ENCODE data around the gene STAM.

Gene STAM

DNA sequence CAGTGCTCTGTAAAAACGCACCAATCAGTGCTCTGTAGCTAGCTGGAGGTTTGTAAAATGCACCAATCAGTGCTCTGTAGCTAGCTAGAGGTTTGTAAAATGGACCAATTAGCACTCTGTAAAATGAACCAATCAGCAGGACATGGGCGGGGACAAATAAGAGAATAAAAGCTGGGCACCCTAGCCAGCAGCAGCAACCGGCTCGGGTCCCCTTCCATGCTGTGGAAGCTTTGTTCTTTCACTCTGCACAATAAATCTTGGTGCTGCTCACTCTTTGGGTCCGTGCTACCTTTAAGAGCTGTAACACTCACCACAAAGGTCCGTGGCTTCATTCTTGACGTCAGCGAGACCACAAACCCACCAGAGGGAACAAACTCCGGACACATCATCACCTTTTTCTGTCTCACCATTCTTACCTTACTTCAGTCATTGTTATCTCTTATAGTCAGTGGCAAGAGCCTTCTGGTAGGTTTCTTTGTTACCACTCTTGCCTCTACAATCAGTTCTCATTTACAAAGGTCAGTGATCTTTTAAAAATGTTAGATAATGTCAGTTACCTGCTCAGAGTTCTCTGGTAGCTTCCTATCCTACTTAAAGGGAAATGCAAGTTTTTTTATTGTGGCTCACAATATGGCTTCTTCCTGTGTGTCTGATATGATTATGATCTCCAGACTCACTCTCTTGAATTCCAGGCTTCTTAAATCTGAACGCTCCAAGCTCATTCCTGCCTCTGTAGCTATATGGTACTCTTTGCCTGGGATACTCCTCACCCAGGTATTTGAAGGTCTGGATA, 4.5 kb downstream of the STAM start:
- peaks cover 44% of the 10 kb centered on the region for H3K4me1 ChIP-seq (ENCODE audit: control insufficient read depth, insufficient read depth, low read length)
- no peak overlapping the region for H3K9ac ChIP-seq (ENCODE audit: low read length)
- H3K36me3 ChIP-seq (ENCODE audit: control insufficient read depth, insufficient read depth, low read length, severe bottlenecking): no peaks in the 10 kb centered on the region
- H3K9me3 ChIP-seq (ENCODE audit: control insufficient read depth, low read length): no peaks in the 10 kb centered on the region
- no peaks in the 10 kb centered on the region for H3K27me3 ChIP-seq (replicated peaks; ENCODE audit: control insufficient read depth, insufficient read depth, low read length)
- H3K4me3 ChIP-seq (ENCODE audit: low read length): no peak overlapping the region
- DNase-seq (ENCODE audit: low read depth): no peak

DNA sequence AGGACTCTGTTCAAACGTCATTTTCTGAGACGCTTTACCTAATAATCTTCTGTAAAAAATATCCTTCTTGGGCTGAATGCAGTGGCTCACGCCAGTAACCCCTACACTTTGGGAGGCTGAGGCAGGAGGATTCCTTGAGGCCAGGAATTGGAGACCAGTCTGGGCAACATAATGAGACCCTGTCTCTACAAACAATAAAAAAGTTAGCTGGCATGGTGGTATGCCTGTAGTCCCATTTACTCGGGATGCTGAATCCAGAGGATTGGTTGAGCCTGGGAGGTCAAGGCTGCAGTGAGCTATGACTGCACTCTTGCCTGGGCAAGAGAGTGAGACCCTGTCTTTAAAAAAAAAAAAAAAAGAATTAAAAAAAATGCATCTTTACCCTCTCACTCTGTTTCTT, 5.1 kb downstream of the STAM start:
- peaks cover 44% of the 10 kb centered on the region for H3K4me1 ChIP-seq (ENCODE audit: control insufficient read depth, insufficient read depth, low read length)
- no peak for DNase-seq (ENCODE audit: low read depth)
- no peaks in the 10 kb centered on the region for H3K9me3 ChIP-seq (ENCODE audit: control insufficient read depth, low read length)
- no peaks in the 10 kb centered on the region for H3K36me3 ChIP-seq (ENCODE audit: control insufficient read depth, insufficient read depth, low read length, severe bottlenecking)
- no peaks in the 10 kb centered on the region for H3K27me3 ChIP-seq (replicated peaks; ENCODE audit: control insufficient read depth, insufficient read depth, low read length)
- no peak overlapping the region for H3K9ac ChIP-seq (ENCODE audit: low read length)
- no peak overlapping the region for H3K4me3 ChIP-seq (ENCODE audit: low read length)

DNA sequence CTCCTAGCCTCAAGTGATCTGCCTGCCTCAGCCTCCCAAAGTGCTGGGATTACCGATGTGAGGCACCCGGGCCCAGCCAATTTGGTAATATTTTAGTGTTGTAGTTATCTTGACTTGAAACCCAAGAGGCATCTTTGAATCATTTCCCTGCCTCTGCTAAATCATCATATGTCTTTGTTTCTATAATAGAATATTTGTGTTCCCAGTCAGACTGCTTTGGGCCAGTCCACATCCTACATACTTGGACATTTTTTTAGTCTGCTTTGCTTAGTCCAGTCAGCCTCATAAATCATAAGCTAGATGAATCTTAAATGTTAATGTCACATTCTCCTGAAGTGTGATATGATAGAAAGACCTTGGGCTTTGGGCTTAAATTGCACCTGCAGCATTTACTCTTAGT, 5.9 kb downstream of the STAM start:
- Histone ChIP-seq H3K4me1 (ENCODE audit: control insufficient read depth, insufficient read depth, low read length) (peaks cover 43% of the 10 kb centered on the region), H3K9ac (ENCODE audit: low read length) (no peak overlapping the region), H3K4me3 (ENCODE audit: low read length) (no peak overlapping the region), H3K9me3 (ENCODE audit: control insufficient read depth, low read length) (no peaks in the 10 kb centered on the region), H3K36me3 (ENCODE audit: control insufficient read depth, insufficient read depth, low read length, severe bottlenecking) (no peaks in the 10 kb centered on the region), H3K27me3 (replicated peaks; ENCODE audit: control insufficient read depth, insufficient read depth, low read length) (no peaks in the 10 kb centered on the region)
- peak; percentile 43 for DNase-seq (ENCODE audit: low read depth)

DNA sequence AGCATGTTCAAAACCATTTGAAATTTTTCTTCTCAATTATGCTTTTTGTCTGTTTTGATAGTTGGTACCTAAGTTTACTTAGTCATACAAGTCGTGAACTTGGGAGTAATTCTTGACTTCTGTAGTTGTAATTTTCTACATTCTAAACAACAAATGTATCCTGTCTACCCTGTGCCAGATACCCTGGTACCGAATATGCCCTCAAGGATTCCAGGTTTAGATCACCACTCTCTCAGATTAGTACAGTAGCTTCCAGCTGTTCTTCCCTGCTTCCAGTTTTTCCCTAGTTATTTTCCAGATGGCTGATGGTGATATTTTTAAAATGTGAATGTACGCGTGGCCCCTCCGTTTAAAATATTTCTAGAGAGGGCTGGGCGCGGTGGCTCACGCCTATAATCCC, 6.5 kb downstream of the STAM start:
- H3K9me3 ChIP-seq (ENCODE audit: control insufficient read depth, low read length): no peaks in the 10 kb centered on the region
- no peak overlapping the region for H3K4me3 ChIP-seq (ENCODE audit: low read length)
- no peaks in the 10 kb centered on the region for H3K27me3 ChIP-seq (replicated peaks; ENCODE audit: control insufficient read depth, insufficient read depth, low read length)
- H3K9ac ChIP-seq (ENCODE audit: low read length): no peak overlapping the region
- peaks cover 41% of the 10 kb centered on the region for H3K4me1 ChIP-seq (ENCODE audit: control insufficient read depth, insufficient read depth, low read length)
- no peaks in the 10 kb centered on the region for H3K36me3 ChIP-seq (ENCODE audit: control insufficient read depth, insufficient read depth, low read length, severe bottlenecking)
- DNase-seq (ENCODE audit: low read depth): no peak

DNA sequence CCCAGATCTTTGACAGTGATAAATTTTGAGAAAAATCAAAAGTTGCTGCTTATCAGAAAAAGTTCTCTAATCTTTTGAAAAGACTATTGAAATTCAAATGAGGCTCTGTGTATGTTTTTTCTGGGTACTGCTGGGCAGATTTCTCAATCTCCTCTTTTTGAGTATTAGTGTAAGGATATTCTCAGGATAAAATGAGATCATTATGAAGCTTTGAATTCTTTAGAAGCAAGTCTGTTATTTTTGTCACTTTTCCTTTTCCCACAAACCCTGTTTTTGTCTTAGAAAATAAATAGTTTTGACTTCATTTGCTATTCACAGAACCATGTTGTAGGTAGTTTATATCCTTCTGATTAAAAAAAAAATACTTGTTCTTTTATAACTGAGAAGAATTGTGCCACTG, 7.9 kb downstream of the STAM start:
- Histone ChIP-seq H3K27me3 (replicated peaks; ENCODE audit: control insufficient read depth, insufficient read depth, low read length) (no peaks in the 10 kb centered on the region), H3K9ac (ENCODE audit: low read length) (peak overlapping the region; percentile 3), H3K4me3 (ENCODE audit: low read length) (no peak overlapping the region), H3K36me3 (ENCODE audit: control insufficient read depth, insufficient read depth, low read length, severe bottlenecking) (no peaks in the 10 kb centered on the region), H3K4me1 (ENCODE audit: control insufficient read depth, insufficient read depth, low read length) (peaks cover 37% of the 10 kb centered on the region), H3K9me3 (ENCODE audit: control insufficient read depth, low read length) (no peaks in the 10 kb centered on the region)
- DNase-seq (ENCODE audit: low read depth): peak; percentile 59

DNA sequence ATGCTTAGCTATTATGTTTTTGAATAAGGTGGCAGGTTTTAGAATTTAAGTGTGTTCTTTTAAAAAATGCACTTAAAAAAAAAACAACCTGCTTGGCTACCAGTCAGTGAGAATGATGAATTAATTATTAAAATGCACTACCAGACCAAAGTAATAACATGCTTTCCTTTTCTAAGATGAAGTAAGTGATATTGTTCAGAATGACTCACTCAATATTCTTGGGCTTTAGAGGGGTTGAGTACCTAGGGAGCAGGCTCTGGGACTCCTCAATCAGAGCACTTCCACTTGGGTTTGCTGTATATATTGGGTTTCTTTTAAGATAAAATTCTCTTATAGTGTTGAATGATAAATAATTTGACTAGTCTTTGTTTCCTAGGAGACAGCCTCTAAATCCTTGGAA, 8.6 kb downstream of the STAM start:
- Histone ChIP-seq H3K36me3 (ENCODE audit: control insufficient read depth, insufficient read depth, low read length, severe bottlenecking) (no peaks in the 10 kb centered on the region), H3K27me3 (replicated peaks; ENCODE audit: control insufficient read depth, insufficient read depth, low read length) (no peaks in the 10 kb centered on the region), H3K4me1 (ENCODE audit: control insufficient read depth, insufficient read depth, low read length) (peaks cover 33% of the 10 kb centered on the region), H3K4me3 (ENCODE audit: low read length) (no peak overlapping the region), H3K9ac (ENCODE audit: low read length) (no peak overlapping the region), H3K9me3 (ENCODE audit: control insufficient read depth, low read length) (no peaks in the 10 kb centered on the region)
- peak; percentile 25 for DNase-seq (ENCODE audit: low read depth)

DNA sequence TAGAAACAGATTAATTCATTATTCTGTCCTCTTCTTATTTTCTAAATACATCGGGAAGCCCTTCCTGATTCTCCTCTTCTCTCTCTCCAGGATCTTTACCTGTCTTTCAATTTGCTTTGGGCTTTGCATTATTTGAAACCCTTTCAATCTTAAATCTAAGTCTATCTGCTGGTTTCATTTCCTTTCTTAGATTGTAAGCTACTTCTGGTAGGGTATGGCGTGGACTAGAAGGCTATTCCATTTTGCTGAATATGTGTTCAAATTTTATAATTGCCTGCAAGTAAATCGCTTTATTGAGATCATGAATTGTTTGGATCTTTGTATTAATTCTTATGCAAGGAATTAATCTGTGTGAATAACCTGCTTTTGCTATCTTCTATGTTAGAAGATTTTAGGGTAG, 11.1 kb downstream of the STAM start:
- Histone ChIP-seq H3K27me3 (replicated peaks; ENCODE audit: control insufficient read depth, insufficient read depth, low read length) (no peaks in the 10 kb centered on the region), H3K9me3 (ENCODE audit: control insufficient read depth, low read length) (no peaks in the 10 kb centered on the region), H3K4me1 (ENCODE audit: control insufficient read depth, insufficient read depth, low read length) (peaks cover 33% of the 10 kb centered on the region)

DNA sequence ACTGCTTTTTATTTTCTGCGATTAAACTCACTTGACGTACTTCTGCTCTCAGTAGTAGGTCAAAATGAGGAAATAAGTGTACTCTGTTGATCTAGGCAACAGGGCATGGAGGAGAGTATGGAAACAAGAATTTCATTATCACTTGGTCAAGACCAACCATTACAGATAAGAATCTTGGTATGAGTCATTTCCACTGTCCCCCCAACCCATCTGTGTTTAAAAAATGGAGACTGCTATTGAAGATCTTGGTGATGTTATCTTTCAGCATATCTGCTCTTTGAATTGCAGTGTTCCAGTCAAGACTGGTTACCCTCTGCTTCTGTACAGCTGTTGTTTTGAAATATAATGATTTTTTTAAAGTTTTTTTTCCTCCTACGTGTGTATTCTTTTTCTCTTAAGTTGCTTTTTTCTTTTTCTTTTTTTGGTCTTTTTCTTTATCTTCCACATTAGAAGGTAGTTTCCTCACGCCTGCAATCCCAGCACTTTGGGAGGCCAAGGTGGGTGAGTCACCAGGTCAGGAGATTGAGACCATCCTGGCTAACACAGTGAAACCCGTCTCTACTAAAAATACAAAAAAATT, 11.7 kb downstream of the STAM start:
- H3K9me3 ChIP-seq (ENCODE audit: control insufficient read depth, low read length): no peaks in the 10 kb centered on the region
- DNase-seq (ENCODE audit: low read depth): no peak
- no peak overlapping the region for H3K4me3 ChIP-seq (ENCODE audit: low read length)

More for the DNA sequence above, 11.1 kb downstream of the STAM start:
- no peak for DNase-seq (ENCODE audit: low read depth)
- Histone ChIP-seq H3K36me3 (ENCODE audit: control insufficient read depth, insufficient read depth, low read length, severe bottlenecking) (no peaks in the 10 kb centered on the region), H3K4me3 (ENCODE audit: low read length) (no peak overlapping the region), H3K9ac (ENCODE audit: low read length) (no peak overlapping the region)

DNA sequence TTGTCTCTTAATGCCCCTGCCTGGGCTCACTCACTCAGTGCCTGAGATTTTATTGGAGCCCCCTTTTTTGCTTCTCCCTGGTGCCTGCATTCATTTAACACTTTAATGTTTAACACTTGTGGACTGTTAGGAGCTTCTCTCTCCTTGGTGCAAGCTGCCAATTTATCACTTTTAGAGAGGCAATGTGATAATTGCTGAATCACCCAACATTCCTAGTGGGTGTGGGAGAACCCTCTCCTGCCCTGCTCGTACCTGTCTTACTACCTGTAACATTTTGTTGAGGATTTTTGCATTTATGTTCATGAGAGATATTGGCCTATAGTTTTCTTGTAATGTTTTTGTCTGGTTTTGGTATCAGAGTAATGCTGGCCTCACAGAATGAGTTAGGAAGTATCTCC, 13.2 kb downstream of the STAM start:
- H3K27me3 ChIP-seq (replicated peaks; ENCODE audit: control insufficient read depth, insufficient read depth, low read length): no peaks in the 10 kb centered on the region
- no peak overlapping the region for H3K9ac ChIP-seq (ENCODE audit: low read length)
- H3K4me3 ChIP-seq (ENCODE audit: low read length): no peak overlapping the region
- no peaks in the 10 kb centered on the region for H3K9me3 ChIP-seq (ENCODE audit: control insufficient read depth, low read length)
- H3K4me1 ChIP-seq (ENCODE audit: control insufficient read depth, insufficient read depth, low read length): peaks cover 33% of the 10 kb centered on the region
- peaks cover 6% of the 10 kb centered on the region for H3K36me3 ChIP-seq (ENCODE audit: control insufficient read depth, insufficient read depth, low read length, severe bottlenecking)
- no peak for DNase-seq (ENCODE audit: low read depth)

More for the DNA sequence above, 11.7 kb downstream of the STAM start:
- no peak overlapping the region for H3K9ac ChIP-seq (ENCODE audit: low read length)
- H3K36me3 ChIP-seq (ENCODE audit: control insufficient read depth, insufficient read depth, low read length, severe bottlenecking): peaks cover under 1% of the 10 kb centered on the region
- peaks cover 30% of the 10 kb centered on the region for H3K4me1 ChIP-seq (ENCODE audit: control insufficient read depth, insufficient read depth, low read length)
- no peaks in the 10 kb centered on the region for H3K27me3 ChIP-seq (replicated peaks; ENCODE audit: control insufficient read depth, insufficient read depth, low read length)

DNA sequence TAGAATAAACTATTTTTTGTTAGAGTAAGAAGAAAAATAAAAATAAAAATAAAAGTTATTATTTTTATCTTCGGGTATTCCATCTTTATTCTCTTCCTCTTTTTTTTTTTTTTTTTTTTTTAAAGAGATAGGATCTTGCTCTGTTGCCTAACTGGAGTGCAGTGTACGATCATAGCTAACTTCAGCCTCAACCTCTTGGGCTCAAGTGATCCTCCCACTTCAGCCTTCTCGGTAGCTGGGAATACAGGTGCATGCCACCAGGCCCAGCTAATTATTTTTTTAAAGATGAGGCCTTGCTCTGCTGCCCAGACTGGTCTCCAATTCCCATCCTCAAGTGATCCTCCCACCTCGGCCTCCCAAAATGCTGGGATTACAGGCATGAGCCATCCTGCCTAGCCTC, 15.4 kb downstream of the STAM start:
- Histone ChIP-seq H3K9ac (ENCODE audit: low read length) (no peak overlapping the region), H3K36me3 (ENCODE audit: control insufficient read depth, insufficient read depth, low read length, severe bottlenecking) (peaks cover 9% of the 10 kb centered on the region), H3K4me1 (ENCODE audit: control insufficient read depth, insufficient read depth, low read length) (peaks cover 31% of the 10 kb centered on the region), H3K27me3 (replicated peaks; ENCODE audit: control insufficient read depth, insufficient read depth, low read length) (no peaks in the 10 kb centered on the region), H3K9me3 (ENCODE audit: control insufficient read depth, low read length) (no peaks in the 10 kb centered on the region), H3K4me3 (ENCODE audit: low read length) (no peak overlapping the region)
- no peak for DNase-seq (ENCODE audit: low read depth)

DNA sequence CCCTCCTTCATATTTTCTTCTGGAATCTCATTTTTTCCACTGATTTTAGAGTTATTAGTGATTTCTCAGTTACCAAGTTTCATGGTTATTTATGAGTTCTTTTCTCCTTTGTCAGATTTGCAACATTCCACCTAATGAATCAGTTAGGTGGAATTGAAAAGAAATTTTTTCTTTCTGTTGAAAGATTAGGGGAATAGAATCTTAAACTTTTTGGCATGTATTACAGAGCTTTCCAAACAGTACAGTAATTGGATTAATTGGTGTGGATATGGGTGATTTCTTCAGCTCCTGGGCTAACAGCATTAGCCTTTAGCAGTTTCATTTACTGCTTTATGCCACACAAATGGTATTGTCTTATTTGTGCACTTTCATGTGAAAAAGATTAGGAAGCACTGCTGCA, 17.0 kb downstream of the STAM start:
- no peaks in the 10 kb centered on the region for H3K27me3 ChIP-seq (replicated peaks; ENCODE audit: control insufficient read depth, insufficient read depth, low read length)
- no peak overlapping the region for H3K9ac ChIP-seq (ENCODE audit: low read length)
- peaks cover 9% of the 10 kb centered on the region for H3K36me3 ChIP-seq (ENCODE audit: control insufficient read depth, insufficient read depth, low read length, severe bottlenecking)
- peak; percentile 14 for DNase-seq (ENCODE audit: low read depth)
- no peaks in the 10 kb centered on the region for H3K9me3 ChIP-seq (ENCODE audit: control insufficient read depth, low read length)
- H3K4me3 ChIP-seq (ENCODE audit: low read length): peak overlapping the region; percentile 9
- peaks cover 35% of the 10 kb centered on the region for H3K4me1 ChIP-seq (ENCODE audit: control insufficient read depth, insufficient read depth, low read length)
